Heart right ventricle (tissue), 16 donors: ENCODE measurements around the gene PGS1. TPM values are rescaled to one million over a fixed set of nuclear protein-coding genes. Genes with fewer than 3 reads are reported as not detected.

Experiments
- ATAC-seq, 8 donors: fragments of 200-7000 bp; cut with Tn5 transposase; one replicate each; pipeline ENCODE4 v1.9.1; 2020; ENCODE audit warnings: mild to moderate bottlenecking in 8 of 8, moderate library complexity in 8 of 8, moderate number of reproducible peaks in 1 of 8
- DNase-seq, 2 donors: peaks; one replicate each; pipeline ENCODE4 v3.0.0-alpha.2; 2020
- H3K27ac ChIP-seq, 10 donors: fragments of 200-600 bp; sonication (generic) in 2 of 10; one replicate each; pipeline versions ENCODE4 v1.5.0 to v1.8.0; 2020 to 2022; ENCODE audit warnings: mild to moderate bottlenecking in 3 of 10
- H3K27me3 ChIP-seq, 7 donors: fragments of 200-600 bp; one replicate each; pipeline ENCODE4 v1.8.0; 2021 to 2022; ENCODE audit warnings: mild to moderate bottlenecking in 2 of 7
- H3K36me3 ChIP-seq, 9 donors: fragments of 200-600 bp; sonication (generic) in 1 of 9; one replicate each; pipeline versions ENCODE4 v1.5.0 to v1.8.0; 2020 to 2022; ENCODE audit warnings: mild to moderate bottlenecking in 2 of 9
- H3K4me1 ChIP-seq, 9 donors: fragments of 200-600 bp; sonication (generic) in 1 of 9; one replicate each; pipeline versions ENCODE4 v1.5.0 to v1.8.0; 2020 to 2022; ENCODE audit warnings: mild to moderate bottlenecking in 4 of 9
- H3K4me3 ChIP-seq, 10 donors: fragments of 200-600 bp; sonication (generic) in 2 of 10; one replicate each; pipeline versions ENCODE4 v1.5.0 to v1.8.0; 2020 to 2022; ENCODE audit warnings: mild to moderate bottlenecking in 7 of 10, moderate library complexity in 2 of 10
- H3K9me3 ChIP-seq, 11 donors: fragments of 200-600 bp in 10 of 11; sonication (generic) in 2 of 11; one replicate each; pipeline versions ENCODE4 v1.5.0 to v1.8.0; 2013 to 2022; ENCODE audit warnings: mild to moderate bottlenecking in 2 of 11, control low read depth in 1 of 11, moderate library complexity in 1 of 11
- WGBS, 2 donors: extraction: QIAGEN DNeasy Blood & Tissue Kit; methylation state at CpG; one replicate each; pipeline ENCODE4 v1.1.7; 2013; ENCODE audit warnings: inconsistent platforms in 1 of 2; 5-methylcytosine and 5-hydroxymethylcytosine counted together
- intact Hi-C, 10 donors: fragments of 100-400 bp; cut with DNase I; formaldehyde crosslinking; loops; one replicate each; pipeline versions ENCODE4 v1.11.1 to v1.14.2; 2022
- polyA plus RNA-seq, 2 donors: library from polyadenylated mRNA; stranded (reverse); fragments of 200-250 nt; gene quantifications; one replicate each; pipeline ENCODE4 v1.2.3, GENCODE V29; 2013
- total RNA-seq, 10 donors: library from RNA; stranded (reverse); fragmentation: NEBNext Ultra II Directional in 3 of 10; extraction: Animal tissue kit (Norgen Biotek cat#: 25700) in 3 of 10; gene quantifications; one replicate each; pipeline versions ENCODE4 v1.2.1 to v1.2.4, GENCODE V29; 2021 to 2023
- TF ChIP-seq, protein P1 (sequence below), 9 donors: fragments of 200-600 bp; sonication (generic) in 2 of 9; IDR thresholded peaks; one replicate each; pipeline versions ENCODE4 v1.5.0 to v1.8.0; 2021 to 2022; ENCODE audit warnings: antibody characterized with exemption in 9 of 9, mild to moderate bottlenecking in 5 of 9, moderate library complexity in 1 of 9
- donor health status: Arrhythmogenic right ventricular cardiomyopathy.
- donor health status: ischemic (EF 13 %, LVEDD 7.1; RV severe dilation, severe dysfunction).
- donor health status: healthy with polysubstance abuse.
- donor health status: DM: no; HTN: yes; CAD: no.
- donor health status: DM: no; HTN: no; CAD: no.
- donor health status: ischemic (EF 25% LVEDD 6.9; RV normal size, moderate dysfunction).
- donor health status: ischemic (EF 25% LVEDD 5.7; RV mildly dilated, moderate dysfunction).
- donor health status: healthy.
- donor health status: DM: yes; HTN: yes; CAD: no.
- donor health status: Ischemic cardiomyopathy.
- donor health status: ischemic (EF 35%, LVEDD 5.7; RV mildly dilated, moderate dysfunction).
- donor health status: nonischemic (EF 11% LVEDD 7.7; RV severe dilation, severe dysfunction).
- donor health status: DM: yes; HTN: yes; CAD: no.
- donor health status: PGD.
- donor health status: ischemic (EF 29% LVEDD 5.4; RV normal size, mild dysfunction).
- donor health status: nonischemic (EF 23%, LVEDD 6.1; RV moderate dilation, normal function).

Gene PGS1
- total and polyA plus RNA-seq, 12 donors, result 14.7 to 28.4 (median 18.2) TPM

DNA sequence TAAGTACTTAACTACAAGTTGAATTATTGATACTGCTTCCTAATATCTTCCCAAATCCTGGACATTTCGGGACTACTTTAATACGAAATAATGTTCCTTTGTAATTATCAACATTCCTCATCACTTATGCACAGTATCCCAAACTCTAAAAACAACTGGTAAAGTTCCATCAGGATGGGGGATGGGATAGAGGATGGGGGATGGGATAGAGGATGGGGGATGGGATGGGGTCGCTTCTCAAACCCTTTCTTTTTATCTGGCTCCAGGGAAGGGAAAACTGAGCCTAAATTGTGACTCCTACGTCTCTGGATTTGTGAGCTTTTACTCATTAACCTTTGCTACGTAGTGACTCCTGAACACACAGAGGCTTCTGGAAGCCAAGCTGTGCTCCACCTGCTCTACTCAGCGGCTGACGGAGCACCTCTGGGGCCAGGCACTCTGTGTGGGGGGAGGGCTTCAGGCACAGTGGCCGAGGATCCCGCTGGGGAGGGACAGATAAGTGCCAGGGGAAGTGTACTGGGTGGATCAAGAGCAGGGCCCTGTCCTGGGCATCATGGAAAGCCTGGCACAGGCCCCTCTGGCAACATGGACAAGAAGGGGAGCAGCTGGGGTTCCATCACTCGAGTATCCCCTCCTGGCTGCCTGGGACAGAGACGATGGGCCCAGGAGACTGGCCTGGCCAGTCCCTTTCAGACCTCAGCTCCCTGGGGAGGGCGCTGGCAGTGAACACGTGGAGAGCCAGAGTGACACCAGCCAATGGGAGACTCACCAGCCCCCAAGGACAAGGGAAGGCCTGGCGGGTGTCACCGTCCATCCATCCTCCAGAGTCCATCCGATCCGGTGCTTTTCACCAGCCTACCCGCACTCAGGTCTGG lies 56.2 kb downstream of the PGS1 start:
- Histone ChIP-seq H3K27me3 (peaks cover 0 to 18% (median 0%) of the 10 kb centered on the region in 7 donors), H3K9me3 (no peaks in the 10 kb centered on the region), H3K4me1 (peaks cover 0 to 4% (median 0%) of the 10 kb centered on the region in 9 donors), H3K36me3 (peaks cover 0 to 6% (median 0%) of the 10 kb centered on the region in 9 donors), H3K27ac (no peak overlapping the region), H3K4me3 (no peak overlapping the region)
- WGBS, 2 donors, result 48 to 56% methylated on average over 18 of the region's 18 CpGs
- ATAC-seq (no peak), DNase-seq (no peak)
- TF ChIP-seq, protein P1, sequence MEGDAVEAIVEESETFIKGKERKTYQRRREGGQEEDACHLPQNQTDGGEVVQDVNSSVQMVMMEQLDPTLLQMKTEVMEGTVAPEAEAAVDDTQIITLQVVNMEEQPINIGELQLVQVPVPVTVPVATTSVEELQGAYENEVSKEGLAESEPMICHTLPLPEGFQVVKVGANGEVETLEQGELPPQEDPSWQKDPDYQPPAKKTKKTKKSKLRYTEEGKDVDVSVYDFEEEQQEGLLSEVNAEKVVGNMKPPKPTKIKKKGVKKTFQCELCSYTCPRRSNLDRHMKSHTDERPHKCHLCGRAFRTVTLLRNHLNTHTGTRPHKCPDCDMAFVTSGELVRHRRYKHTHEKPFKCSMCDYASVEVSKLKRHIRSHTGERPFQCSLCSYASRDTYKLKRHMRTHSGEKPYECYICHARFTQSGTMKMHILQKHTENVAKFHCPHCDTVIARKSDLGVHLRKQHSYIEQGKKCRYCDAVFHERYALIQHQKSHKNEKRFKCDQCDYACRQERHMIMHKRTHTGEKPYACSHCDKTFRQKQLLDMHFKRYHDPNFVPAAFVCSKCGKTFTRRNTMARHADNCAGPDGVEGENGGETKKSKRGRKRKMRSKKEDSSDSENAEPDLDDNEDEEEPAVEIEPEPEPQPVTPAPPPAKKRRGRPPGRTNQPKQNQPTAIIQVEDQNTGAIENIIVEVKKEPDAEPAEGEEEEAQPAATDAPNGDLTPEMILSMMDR (IDR thresholded peaks at IDR 0.05), result no peak
- intact Hi-C loops, result no loop called here

DNA sequence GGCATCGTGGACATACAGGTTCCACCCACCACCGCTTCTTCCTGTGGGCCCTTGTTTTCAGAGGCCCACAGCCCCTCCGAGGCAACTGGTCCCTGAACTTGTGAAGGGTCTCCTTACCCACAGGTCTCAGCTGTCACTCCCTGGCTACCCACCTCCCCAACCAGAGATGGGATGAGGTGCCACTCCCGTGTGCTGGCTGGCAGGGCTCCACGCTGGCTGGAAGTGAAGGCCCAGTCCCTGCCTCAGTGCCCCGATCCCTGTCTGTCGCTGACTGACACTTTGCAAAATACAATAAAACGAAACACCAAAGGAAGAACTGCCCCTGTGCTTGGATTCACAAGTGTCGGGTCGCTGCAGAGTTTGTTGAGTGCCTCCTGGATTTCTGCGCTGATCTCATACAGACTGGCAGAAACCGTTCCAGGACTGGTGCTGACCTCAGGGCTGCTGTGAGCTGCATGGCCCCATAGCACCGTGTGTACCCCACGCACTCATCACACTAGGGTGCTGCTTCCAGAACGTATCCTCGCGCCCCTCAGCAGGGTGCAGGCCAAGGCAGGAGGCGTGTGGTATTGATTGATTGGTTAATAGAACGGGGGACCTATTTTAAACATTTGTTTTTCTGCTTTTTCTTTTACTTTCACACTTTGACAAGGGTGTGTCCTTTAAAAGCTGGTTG lies 57.0 kb downstream of the PGS1 start:
- intact Hi-C loops, result no loop called here
- H3K36me3 ChIP-seq, result no peaks in the 10 kb centered on the region
- H3K27ac ChIP-seq, result no peak overlapping the region
- no peak overlapping the region for H3K4me3 ChIP-seq
- no peak for ATAC-seq
- H3K9me3 ChIP-seq, result no peaks in the 10 kb centered on the region
- peaks cover 0 to 4% (median 0%) of the 10 kb centered on the region in 9 donors for H3K4me1 ChIP-seq
- TF ChIP-seq, protein P1 (IDR thresholded peaks at IDR 0.05), result no peak
- no peak for DNase-seq
- peaks cover 0 to 18% (median 0%) of the 10 kb centered on the region in 7 donors for H3K27me3 ChIP-seq
- 82 to 85% methylated on average over 19 of the region's 19 CpGs for WGBS, 2 donors

DNA sequence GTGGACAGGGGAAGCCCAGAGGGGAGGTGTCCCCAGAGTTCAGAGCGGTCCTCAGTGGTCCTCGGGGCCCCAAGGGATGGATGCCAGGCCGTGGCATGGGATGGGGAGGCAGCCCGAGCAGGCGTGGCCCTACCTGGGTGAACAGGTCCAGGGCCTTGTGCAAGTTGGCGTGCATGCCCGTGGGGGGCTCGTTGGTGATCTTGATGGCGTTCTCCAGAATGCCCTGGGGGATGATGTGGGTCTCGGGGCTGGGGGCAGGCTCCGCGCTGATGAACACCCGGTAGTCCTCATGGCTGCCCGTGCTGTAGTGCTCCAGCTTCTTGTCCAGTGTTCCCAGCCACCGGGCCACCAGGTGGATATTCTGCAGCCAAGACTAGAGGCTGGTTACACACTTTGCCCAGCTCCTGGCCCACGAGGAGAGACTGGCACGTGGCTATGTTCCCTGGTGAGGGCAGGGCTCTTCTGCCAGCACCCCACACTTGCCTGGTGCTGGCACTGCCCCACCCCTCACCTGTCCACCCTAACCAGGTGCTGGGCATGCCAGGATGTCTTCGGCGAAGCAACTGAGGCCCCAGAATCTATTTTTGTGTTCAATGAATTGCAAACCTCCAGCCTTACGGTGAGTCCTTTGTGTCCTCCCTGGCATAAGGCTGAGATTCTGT lies 59.2 kb downstream of the PGS1 start:
- H3K9me3 ChIP-seq, result no peaks in the 10 kb centered on the region
- WGBS, 2 donors, result 89% methylated on average over 19 to 20 of the region's 20 CpGs
- intact Hi-C loops, result no loop called here
- no peak for DNase-seq
- H3K36me3 ChIP-seq, result no peaks in the 10 kb centered on the region
- H3K4me3 ChIP-seq, result no peak overlapping the region
- TF ChIP-seq, protein P1 (IDR thresholded peaks at IDR 0.05), result no peak
- no peak for ATAC-seq
- H3K27ac ChIP-seq, result no peak overlapping the region
- H3K27me3 ChIP-seq, result peaks cover 0 to 18% (median 0%) of the 10 kb centered on the region in 7 donors
- peaks cover 0 to 13% (median 2%) of the 10 kb centered on the region in 9 donors for H3K4me1 ChIP-seq

DNA sequence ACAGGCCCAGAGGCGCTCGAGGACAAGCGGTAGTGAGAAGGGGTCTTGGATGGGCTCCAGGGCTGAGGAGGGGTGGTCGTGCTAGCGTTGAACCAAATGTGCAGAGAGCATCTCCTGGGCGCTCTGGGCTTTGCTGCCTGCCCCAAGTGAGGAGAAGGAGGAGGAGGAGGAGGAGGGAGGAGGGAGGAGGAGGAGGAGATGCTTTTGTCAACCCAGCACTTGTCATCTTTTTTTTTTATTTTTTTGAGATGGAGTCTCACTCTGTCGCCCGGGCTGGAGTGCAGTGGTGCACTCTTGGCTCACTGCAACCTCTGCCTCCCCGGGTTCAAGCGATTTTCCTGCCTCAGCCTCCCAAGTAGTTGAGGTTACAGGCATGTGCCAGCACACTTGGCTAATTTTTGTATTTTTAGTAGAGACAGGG lies 59.8 kb downstream of the PGS1 start:
- Histone ChIP-seq H3K4me1 (peaks cover 0 to 19% (median 7%) of the 10 kb centered on the region in 9 donors), H3K27ac (no peak overlapping the region), H3K9me3 (no peaks in the 10 kb centered on the region), H3K36me3 (no peaks in the 10 kb centered on the region), H3K4me3 (no peak overlapping the region), H3K27me3 (peaks cover 0 to 18% (median 0%) of the 10 kb centered on the region in 7 donors)
- DNase-seq (no peak), ATAC-seq (no peak)
- 74 to 88% methylated on average over 8 to 10 of the region's 10 CpGs for WGBS, 2 donors
- intact Hi-C loops, result no loop called here
- TF ChIP-seq, protein P1 (IDR thresholded peaks at IDR 0.05), result no peak
